Esophagus mucosa (tissue), 1 donor: ENCODE data around the gene ZC3H4. TPM values are rescaled to one million over a fixed set of nuclear protein-coding genes. Genes with fewer than 3 reads are reported as not detected.
"Not testable (repeated sequence)": the region's sequence is repeated elsewhere in the genome, so short reads cannot be mapped to it uniquely, and the experiment has no call there.

Source experiments
- ATAC-seq: fragments of 200-7000 bp; cut with Tn5 transposase; one replicate; pipeline ENCODE4 v1.9.1; 2020
- total RNA-seq: library from RNA; stranded (reverse); gene quantifications from one replicate; pipeline ENCODE4 v1.2.4, GENCODE V29; 2023
- donor health status: DM: yes; HTN: yes; CAD: no.

ZC3H4 gene
- total RNA-seq = 28.1 TPM

DNA sequence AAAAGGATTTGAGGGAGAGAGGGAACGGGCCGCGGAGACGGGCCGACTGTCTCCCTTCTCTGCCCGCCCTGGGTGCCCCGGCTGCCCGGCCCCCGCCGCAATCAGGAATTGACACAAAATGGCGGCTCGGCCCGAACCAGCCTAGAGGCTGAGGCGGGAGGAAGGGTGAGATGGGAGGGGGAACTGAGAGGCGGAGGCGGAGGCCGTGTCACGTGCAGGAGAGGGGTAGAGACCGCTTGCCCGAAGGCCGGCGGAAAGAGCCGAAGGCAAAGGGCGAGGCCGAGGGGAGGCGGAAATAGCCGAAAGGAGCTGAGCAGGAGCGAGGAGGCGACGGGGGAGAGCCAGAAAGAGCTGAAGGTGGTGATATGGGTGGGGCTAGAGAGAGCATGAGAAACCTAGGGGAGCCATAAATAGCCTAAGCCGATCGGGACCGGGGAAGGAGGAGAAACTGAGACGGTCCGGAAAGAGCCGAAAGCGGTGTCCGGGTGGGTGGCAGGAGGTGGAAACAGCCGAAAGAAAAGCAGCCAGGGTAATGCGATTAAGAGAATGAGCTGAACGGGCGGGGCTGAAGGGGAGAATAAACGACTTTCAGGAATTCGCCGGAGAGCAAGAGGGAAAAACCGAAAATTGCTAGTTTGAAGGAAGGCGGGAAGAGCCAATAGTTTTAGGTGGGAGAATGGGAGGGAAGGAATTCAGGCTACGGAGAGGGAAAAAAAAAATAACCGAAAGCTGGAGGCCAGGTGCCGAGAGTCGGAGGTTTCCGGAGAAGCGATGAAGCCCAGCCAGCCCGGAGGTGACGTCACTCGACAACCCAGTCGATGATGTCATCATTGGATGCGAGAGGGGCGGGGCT is at the start of gene ZC3H4:
Gene ZC3H4 (minus strand): TSS at position 780 of the 853 bp plus-strand sequence. CDS start 1,192 bp downstream, outside the sequence.
- peak; percentile 94 for ATAC-seq

DNA sequence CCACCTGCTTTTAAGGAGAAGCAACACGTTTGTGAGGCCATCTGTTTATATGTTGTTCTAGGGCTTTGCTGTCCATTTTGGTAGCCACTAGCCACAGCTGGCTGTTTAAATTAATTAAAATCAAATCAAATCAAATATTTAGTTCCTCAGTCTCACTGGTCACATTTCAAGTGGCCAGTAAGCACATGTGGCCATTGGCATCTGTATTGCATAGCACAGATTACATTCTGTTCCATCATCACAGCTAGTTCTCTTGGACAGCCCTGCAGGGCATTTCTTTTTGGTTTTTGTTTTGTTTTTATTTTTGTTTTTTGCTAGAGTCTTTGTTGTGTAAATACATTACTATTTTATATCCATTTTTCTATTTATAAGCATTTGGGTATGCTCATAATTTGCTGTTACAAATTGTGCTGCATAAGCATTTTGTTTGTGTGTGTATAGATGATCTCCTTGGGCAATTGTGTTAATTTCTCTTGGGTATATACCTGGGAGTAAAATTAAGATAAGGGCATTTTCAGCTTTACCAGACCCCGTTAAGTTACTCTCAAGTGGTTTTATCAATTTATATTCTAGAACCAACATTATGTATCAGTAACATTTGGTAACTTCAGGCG is 48.4 kb upstream of the ZC3H4 start:
- ATAC-seq = no peak

DNA sequence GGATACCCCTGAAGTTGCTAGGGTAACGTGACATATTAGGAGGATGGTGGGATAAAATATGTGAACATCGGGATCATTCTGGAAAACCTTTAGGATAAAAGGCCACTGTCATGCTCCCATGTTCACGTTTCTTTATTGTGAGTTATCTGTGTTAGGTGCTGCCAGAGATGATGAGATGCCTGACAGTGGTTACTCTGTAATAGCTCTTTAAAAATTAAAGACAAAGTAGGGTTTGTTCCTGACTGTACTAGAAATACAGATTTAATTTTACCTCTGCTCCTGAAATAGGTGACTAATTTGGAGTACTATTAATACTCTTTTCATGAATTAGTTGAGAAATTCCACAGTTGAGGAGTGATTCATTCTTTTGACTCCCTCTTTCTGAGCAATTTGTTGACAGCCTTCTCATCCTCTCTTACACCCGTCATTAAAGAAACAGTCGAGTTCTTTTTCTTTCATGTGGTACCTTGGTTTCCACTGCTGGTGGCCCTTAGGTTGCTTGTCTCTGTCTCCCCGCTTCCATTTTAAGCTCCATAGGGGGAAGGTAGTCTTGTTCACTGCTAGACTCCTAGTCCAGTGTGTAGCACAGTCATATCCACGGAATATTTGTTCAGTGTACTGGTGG is 45.4 kb upstream of the ZC3H4 start:
- ATAC-seq = peak; percentile 66

DNA sequence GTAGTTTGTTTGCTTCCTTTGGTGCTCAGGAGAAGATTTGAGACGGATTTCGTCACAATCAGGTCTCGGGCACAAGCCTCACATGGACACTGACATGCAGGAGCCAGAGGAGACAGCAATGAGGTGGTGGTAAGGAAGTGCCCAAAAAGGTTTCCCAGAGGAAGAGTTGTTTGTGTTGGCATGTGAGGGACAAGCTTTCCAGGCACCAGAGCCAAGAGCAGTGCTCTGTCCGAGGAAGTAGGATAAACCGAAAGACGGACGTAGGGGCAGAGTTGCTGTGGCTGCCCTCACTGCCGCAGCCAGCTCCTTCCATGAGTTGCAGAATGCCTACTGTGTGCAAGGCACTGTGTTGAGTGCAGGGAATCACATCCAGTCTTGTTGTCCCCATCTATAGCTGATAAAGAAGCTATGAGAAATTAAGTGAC is 44.8 kb upstream of the ZC3H4 start:
- peak; percentile 33 for ATAC-seq

DNA sequence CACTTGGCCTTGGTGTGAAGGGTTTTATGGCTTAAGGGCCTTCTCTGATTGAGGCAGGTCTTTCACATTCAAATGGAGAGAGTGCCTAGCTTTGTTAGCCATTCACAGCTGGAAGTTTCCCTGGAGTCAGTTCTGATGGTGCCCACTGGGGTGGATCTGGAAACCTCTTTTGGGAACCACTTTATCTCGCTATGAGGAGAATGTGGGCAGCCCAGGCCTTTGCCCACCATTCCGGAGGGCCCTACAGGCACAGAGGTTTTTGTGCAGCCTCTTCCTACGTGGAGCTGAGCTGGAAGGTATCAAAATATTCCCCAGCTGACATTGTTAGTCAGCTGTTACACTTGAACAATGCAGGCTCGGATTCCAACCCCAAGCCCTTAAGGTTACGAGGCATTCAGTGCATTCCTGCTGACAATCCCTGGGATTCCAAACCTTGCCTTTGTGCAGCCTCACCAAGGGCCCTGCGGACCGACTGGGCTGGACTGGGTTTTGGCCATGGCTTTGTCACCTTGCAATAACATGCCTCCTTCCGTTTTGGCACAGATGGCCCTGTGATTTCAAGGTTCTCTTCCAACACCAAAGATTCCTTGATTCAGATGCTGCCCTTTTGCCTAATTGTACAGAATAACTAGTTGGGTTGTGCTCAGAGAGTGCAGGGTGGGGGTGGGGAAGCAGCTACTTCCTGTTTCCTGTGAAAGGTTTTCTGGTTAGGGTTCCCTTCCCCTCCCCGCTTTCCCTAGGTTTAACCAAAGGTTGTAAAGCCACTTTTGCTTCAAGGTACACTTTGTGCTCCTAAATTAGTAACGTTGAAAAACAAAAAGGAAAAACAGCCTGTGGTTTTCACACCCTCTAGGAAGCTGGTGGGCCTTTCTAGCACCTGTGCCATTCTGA is 44.1 kb upstream of the ZC3H4 start:
- ATAC-seq = peak; percentile 24

DNA sequence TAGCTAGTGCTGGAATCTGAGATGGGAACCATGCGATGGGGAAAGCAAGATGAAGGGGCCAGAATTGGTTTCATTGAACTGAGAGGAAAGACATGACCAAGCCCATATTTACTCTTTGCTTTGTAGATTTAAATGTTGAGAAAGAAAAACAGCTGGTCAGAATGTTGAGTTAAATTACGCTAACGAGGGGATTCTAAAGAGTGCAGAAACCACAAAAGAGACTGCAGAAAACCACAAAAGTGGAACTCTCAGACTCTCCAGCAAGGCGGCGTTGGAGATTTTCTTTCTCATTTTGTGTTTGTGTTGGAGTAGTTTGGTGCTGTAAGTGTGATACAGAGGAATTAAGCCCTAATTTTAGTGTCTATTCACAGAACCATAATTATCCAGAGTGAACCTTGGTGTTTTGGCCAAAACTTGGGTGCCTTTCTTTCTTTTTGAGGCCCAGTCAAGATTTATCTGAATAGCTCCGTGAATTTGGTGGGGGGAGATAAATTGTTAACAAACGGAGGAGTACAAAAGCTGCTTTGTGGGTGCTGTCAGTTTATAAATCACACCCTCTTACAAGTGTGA is 43.4 kb upstream of the ZC3H4 start:
- ATAC-seq = no peak

DNA sequence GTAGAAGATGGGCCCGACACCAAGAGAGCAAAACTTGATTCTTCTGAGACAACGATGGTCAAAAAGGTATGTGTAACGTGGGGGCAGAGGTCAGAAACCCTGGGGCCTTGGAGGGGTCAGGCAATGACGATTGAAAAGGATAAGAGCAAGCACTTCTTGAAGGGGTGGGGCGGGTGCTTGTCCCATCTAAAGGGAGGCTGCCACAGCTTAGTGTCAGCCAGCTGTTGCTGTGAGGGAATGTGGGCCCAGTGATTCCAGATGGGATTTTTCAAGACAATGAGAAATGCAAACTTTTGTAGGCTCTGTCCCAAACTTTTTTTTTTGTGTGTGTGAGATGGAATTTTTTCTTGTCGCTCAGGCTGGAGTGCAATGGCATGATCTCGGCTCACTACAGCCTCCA is 41.6 kb upstream of the ZC3H4 start:
- ATAC-seq = no peak

DNA sequence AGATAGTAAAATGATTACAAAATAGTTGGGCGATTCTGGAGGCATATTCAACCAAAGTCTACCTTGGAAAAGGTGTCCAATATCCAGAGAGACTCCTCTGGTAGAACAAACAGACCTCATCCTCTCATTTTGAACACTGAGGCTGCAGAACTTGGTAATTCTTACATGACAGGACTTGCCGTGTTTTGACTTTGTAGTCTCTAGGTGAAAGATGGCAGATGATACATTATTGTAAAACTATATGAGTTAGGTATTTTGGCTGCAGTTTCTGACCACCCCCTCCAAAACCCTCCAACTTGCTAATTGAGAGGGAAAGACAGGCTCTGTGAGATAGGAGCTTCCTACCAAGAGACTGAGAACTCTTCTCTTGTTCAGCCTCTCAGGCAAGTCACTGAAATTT is 39.7 kb upstream of the ZC3H4 start:
- ATAC-seq = peak; percentile 24

DNA sequence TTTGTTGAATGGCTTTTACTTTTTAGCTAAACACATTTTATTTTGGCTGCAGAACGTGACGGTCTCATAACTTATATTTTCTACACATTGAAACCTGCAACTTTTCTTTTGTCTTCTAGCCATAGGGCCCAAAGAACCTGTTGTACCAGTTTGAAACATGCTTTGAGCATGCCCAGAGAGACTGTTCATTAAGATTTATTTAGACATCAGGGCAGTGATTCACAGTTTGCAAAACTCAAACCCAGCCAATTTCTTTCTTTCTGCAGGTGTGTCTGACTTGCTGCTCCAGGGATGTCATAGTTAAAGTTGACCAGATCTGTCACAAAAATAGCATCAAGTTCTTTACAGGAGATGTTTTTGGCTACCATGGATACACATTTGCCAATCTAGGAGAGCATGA is 39.1 kb upstream of the ZC3H4 start:
- peak; percentile 92 for ATAC-seq

DNA sequence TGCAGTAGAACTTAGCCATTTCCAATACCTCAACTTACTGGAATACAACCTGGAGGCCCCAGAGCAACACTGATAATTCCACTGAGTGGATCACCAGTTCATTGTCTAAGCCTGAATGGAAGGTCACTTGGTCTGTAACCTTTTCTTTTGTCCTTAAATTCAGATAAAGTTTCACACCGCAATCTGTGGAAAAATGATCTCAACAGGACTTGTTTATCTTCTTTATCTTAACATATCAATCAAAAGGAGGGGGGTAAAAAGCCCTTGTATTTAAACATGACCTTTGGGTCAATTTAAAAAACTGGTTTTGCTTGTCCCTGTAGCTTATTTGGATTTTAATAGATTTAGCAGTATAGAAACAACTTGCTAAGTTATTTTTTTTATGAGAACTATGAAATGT is 38.6 kb upstream of the ZC3H4 start:
- no peak for ATAC-seq

DNA sequence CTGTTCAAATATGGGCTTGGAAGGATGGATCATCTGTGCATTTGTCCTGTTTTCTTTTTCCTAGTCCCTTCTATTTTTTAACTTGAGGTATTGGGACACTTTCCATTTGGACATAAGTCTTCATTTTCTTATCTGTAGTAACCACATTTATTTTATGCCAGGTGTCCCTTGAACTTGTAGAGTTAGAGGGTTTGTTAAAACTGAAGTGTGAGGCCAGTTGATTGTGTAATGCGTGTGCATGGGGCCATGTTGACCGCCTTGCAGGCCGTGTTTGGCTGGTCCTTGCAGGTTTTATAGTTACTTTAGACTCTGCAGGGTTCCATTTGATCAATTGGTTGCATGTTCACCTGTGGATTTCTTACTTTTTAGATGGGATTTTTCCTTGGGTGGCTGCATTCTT is 38.1 kb upstream of the ZC3H4 start:
- ATAC-seq = no peak

DNA sequence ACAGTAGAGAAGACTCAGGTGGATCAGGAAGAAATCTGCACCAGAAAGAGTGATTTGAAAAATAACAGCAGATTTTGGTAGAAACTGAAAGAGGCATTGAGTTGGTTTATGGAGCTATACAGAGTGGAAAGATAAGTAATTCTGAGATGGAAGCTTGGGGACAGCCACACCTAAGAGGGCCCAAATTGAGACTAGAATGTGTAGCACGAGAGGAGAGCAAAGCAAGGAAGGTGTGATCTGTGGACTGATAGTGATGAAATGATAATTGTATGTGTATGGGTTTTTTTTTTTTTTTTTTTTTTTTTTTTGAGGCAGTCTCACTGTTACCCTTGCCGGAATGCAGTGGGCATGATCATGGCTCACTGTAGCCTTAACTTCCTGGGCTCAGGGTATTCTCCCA is 33.3 kb upstream of the ZC3H4 start:
- ATAC-seq = no peak

DNA sequence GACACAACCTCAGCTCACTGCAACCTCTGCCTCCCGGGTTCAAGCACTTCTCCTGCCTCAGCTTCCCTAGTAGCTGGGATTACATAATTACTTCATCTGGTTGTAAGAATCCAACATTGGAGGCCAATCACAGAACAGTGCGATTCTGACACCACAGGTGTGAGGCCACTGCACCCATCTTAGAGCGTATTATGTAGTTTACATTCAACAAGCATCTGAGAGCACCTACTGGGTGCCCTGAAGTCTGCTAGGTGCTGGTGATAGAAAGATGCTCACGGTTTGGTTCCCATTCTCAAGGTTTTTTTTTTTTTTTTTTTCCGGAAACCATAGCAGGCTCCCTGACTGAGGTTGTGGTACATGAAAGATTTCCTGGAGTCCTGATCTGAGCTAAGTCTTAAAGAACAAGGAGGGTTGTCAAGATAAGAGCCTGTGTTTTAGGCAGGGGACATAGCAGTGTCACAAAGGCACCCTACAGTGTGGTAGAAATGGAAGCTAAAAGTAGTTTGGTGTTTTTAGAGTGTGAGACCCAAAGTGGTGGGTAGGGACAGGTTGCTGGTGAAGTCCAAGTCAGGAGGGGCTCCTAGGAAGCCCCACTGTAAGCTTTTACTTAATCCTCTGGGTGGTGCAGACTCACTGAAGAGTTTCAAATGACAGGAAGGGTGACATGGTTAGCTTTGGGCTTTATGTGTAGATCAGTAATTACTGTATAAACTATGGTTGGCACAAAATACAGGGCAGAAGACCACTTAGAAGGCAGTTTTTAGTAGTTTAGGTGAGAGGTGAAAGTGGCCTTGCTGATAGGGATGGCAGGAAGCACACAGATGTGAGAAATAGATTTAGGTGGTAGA is 32.3 kb upstream of the ZC3H4 start:
- no peak for ATAC-seq

DNA sequence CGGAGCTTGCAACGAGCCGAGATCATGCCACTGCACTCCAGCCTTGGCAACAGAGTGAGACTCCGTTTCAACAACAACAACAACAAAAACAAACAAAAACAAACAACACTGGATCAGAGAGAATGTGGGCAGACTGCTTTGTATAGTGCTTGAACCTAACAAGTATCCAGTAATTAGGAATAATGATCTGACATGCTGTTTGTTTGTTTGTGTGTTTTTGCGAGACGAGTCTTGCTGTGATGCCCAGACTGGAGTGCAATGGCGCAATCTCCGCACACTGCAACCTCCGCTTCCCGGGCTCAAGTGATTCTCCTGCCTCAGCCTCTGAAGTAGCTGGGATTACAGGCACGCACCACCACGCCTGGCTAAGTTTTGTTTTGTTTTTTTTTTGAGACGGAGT is 31.1 kb upstream of the ZC3H4 start:
- no peak for ATAC-seq

DNA sequence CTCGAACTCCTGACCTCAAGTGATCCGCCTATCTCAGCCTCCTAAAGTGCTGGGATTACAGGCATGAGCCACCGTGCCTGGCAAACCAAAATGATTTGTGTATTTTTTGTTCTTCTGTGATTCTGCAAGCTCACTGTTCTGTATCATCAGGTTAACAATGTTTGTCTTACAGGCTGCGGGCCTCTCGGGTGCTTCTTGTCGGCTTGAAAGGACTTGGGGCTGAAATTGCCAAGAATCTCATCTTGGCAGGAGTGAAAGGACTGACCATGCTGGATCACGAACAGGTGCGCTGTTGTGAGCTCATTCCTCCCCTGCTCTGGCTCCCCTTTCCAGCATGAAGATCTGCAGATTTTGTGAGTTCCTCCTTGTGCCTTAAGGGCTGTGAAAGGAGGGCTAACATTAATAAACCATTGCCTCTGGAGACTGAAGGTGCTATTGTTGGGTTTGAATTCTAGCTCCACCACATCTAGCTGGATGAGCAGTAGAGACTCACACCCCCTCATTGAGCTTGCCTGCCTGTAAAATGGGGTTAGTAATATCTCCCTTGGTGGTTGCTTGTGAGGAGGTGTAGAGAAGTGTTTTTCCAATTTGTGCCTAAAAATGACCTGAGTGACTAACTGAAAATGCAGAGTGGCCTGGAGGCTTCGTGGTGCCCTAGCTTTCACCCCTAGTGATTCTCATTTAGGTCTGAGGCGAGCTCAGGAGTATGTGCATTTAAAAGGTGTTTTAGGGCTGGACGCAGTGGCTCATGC is 29.9 kb upstream of the ZC3H4 start:
- no peak for ATAC-seq

DNA sequence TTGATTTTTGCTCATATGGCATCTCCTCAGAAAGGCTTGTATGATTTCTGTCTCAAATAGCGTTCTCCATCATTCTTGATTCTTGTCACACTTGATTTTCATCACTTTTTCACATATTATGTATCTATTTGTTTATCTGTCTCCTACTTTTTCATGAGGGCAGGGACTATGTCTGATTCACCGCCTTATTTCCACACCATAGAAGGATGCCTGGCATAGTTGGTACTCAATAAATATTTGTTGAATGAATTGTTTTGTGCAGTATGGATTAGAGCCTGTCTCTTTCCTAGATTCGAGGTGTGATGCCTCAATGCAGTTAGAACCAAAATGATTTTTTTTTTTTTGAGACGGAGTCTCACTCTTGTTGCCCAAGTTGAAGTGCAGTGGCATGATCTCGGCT is 29.2 kb upstream of the ZC3H4 start:
- no peak for ATAC-seq

DNA sequence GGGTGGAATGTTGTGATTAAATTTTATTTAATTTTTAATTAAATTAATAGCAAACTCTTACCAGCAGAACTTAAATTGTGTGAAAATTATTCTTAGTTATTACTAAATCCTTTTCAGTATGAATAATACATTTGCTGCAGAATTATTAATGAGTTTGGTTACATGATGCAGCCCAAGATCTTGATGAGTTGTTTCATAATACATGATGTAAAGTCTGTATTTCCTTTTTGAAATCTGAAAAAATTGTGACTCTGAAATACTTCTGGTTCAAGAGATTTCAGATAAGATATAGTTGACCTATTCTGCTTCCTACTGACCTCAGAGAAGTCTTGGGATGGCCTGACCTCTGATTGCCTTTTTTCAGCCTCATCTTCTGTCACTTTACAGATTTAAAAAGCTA is 28.1 kb upstream of the ZC3H4 start:
- ATAC-seq = no peak

DNA sequence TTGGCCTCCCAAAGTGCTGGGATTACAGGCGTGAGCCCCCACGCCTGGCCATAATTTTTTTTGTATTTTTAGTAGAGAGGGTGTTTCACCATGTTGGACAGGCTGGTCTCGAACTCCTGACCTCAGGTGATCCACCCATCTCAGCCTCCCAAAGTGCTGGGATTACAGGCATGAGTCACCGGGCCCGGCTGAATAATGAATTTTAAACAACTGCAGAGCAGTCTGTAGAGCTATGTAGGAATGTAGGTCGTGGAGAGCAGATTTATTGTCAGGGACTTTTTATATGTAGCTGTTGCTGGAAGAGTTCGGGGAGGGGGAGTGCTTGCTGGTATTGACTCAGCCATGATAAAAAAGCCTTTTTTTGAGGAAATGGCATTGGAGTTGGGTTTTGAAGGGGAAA is 27.7 kb upstream of the ZC3H4 start:
- ATAC-seq = not testable (repeated sequence)

DNA sequence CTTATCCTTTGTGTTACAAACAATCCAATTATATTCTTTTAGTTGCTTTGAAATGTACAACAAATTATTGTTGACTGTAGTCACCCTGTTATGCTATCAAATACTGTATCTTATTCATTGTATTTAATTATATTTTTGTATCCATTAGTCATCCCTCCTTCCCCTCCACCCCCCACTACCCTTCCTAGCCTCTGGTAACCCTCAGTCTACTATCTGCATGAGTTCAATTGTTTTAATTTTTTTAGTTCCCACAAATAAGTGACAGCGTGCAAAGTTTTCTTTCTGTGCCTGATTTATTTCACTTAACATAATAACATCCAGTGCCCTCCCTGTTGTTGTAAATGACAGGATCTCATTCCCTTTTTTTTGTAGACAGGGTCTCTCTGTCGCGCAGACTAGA is 21.6 kb upstream of the ZC3H4 start:
- ATAC-seq = no peak

DNA sequence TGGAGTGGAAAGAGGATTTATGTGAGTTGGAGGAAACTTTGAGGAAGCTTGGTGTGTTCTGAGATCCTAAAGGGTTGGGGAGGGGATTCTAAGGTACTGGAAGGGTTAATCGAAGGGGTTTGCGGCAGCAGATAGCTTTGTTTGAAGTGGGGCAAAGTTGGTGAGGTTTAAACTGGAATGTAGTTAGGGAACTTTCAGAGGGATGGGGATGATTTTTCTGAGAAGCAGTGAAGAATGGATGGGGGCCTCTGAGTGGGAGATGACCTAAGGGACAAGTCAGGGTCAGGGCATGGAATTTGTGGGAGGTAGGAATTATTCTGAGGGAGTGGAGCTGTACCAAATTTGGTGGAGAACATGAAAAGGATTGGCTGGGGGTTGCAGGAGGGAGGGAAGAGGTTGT is 21.0 kb upstream of the ZC3H4 start:
- ATAC-seq = no peak

DNA sequence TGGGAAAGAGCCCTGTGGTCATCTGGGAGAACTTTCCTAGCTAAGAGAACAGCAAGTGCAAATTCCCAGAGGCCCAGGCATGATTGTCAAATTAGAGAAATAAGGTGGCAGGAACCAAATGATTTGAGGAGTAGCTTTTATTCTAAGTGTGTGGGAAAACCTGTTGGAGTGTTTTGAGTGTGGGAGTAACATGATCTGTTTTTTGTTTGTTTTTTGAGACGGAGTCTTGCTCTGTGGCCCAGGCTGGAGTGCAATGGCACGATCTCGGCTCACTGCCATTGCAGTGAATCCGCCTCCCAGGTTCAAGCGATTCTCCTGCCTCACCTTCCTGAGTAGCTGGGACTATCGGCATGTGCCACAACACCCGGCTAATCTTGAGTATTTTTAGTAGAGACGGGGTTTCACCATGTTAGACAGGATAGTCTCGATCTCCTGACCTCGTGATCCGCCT is 19.5 kb upstream of the ZC3H4 start:
- ATAC-seq = no peak
